ENCODE data around the gene ERAP2. TPM values are rescaled to one million over a fixed set of nuclear protein-coding genes. Genes with fewer than 3 reads are reported as not detected.

ERAP2 gene
- polyA plus RNA-seq, 1 donor from 2014 or later, result not detected

DNA sequence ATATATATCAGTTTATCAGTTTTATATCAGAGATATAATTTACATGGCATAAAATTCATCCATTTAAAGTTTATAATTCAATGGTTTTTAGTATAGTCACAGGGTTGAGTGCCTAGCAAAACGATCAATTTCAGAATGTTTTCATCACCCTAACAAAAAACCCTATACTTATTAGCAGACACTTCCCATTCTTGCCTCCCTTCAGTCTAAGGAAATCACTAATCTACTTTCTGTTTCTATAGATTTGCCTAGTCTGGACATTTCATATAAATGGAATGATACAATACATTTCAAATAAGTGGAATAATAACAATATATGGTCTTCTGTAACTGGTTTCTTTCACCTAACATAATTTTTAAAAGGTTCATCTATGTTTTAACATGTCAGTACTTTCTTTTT lies 50.0 kb downstream of the ERAP2 start:
- Histone ChIP-seq H4K20me1 (ENCODE audit: insufficient read depth) (no peaks in the 10 kb centered on the region), H3F3A (ENCODE audit: insufficient read depth, low read length, poor library complexity, severe bottlenecking) (no peaks in the 10 kb centered on the region), H3K9me3 (ENCODE audit: low read length) (no peaks in the 10 kb centered on the region), H3K79me2 (replicated peaks; ENCODE audit: insufficient read depth, low read length) (peaks cover 5% of the 10 kb centered on the region), H3K4me2 (ENCODE audit: low read length) (no peak overlapping the region), H3K9ac (ENCODE audit: low read length) (no peak overlapping the region), H3K36me3 (ENCODE audit: insufficient read depth, low read length) (no peaks in the 10 kb centered on the region), H3K4me3 (ENCODE audit: low read length) (no peak overlapping the region), H3K27ac (ENCODE audit: low read length) (no peak overlapping the region), H3K27me3 (ENCODE audit: insufficient read depth, low read depth, low read length) (no peaks in the 10 kb centered on the region), H3K9me2 (ENCODE audit: insufficient read depth, low read length) (no peaks in the 10 kb centered on the region), H2AFZ (ENCODE audit: low read depth, low read length) (no peak overlapping the region)
- no peak for TF ChIP-seq SMC3 (conservative IDR thresholded peaks at IDR 0.05; ENCODE audit: poor library complexity)
- TF ChIP-seq TAF1 (IDR thresholded peaks at IDR 0.05; ENCODE audit: low read depth), result no peak

DNA sequence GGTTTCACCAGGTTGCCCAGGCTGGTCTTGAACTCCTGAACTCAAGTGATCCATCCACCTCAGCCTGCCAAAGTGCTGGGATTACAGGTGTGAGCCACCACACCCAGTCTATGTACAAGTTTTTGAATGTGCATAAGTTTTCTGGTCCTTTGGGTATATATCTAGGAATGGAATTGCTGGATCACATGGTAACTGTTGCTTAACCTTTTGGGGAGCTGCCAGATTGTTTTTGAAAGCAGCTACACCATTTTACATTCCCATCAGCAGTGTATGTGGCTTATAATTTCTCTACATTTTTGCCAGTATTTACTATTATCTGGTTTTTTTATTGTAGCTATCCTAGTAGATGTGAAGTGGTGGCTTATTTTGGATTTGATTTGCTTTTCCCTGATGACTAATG lies 50.7 kb downstream of the ERAP2 start:
- Histone ChIP-seq H3K4me2 (ENCODE audit: low read length) (no peak overlapping the region), H4K20me1 (ENCODE audit: insufficient read depth) (no peaks in the 10 kb centered on the region), H3K27me3 (ENCODE audit: insufficient read depth, low read depth, low read length) (no peaks in the 10 kb centered on the region), H3K36me3 (ENCODE audit: insufficient read depth, low read length) (no peaks in the 10 kb centered on the region), H3K9me3 (ENCODE audit: low read length) (no peaks in the 10 kb centered on the region), H3K27ac (ENCODE audit: low read length) (no peak overlapping the region), H3K79me2 (replicated peaks; ENCODE audit: insufficient read depth, low read length) (peaks cover 5% of the 10 kb centered on the region), H3K9ac (ENCODE audit: low read length) (no peak overlapping the region), H3F3A (ENCODE audit: insufficient read depth, low read length, poor library complexity, severe bottlenecking) (no peaks in the 10 kb centered on the region), H3K4me3 (ENCODE audit: low read length) (no peak overlapping the region), H3K9me2 (ENCODE audit: insufficient read depth, low read length) (no peaks in the 10 kb centered on the region), H2AFZ (ENCODE audit: low read depth, low read length) (no peak overlapping the region)
- TF ChIP-seq MXI1 (conservative IDR thresholded peaks at IDR 0.05; ENCODE audit: poor library complexity, severe bottlenecking) (no peak), EP300 (conservative IDR thresholded peaks at IDR 0.05; ENCODE audit: poor library complexity, severe bottlenecking) (no peak), POLR2AphosphoS5 (IDR thresholded peaks at IDR 0.05) (no peak), EZH2 (IDR thresholded peaks at IDR 0.05; ENCODE audit: borderline replicate concordance, insufficient read depth, low read length, poor library complexity, severe bottlenecking) (no peak), RAD21 (conservative IDR thresholded peaks at IDR 0.05) (no peak), SMC3 (conservative IDR thresholded peaks at IDR 0.05; ENCODE audit: poor library complexity) (no peak), TAF1 (IDR thresholded peaks at IDR 0.05; ENCODE audit: low read depth) (no peak)
- TF ChIP-seq, protein P1, sequence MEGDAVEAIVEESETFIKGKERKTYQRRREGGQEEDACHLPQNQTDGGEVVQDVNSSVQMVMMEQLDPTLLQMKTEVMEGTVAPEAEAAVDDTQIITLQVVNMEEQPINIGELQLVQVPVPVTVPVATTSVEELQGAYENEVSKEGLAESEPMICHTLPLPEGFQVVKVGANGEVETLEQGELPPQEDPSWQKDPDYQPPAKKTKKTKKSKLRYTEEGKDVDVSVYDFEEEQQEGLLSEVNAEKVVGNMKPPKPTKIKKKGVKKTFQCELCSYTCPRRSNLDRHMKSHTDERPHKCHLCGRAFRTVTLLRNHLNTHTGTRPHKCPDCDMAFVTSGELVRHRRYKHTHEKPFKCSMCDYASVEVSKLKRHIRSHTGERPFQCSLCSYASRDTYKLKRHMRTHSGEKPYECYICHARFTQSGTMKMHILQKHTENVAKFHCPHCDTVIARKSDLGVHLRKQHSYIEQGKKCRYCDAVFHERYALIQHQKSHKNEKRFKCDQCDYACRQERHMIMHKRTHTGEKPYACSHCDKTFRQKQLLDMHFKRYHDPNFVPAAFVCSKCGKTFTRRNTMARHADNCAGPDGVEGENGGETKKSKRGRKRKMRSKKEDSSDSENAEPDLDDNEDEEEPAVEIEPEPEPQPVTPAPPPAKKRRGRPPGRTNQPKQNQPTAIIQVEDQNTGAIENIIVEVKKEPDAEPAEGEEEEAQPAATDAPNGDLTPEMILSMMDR (IDR thresholded peaks at IDR 0.05; ENCODE audit: poor library complexity, severe bottlenecking), result no peak
- TF ChIP-seq, protein P2, sequence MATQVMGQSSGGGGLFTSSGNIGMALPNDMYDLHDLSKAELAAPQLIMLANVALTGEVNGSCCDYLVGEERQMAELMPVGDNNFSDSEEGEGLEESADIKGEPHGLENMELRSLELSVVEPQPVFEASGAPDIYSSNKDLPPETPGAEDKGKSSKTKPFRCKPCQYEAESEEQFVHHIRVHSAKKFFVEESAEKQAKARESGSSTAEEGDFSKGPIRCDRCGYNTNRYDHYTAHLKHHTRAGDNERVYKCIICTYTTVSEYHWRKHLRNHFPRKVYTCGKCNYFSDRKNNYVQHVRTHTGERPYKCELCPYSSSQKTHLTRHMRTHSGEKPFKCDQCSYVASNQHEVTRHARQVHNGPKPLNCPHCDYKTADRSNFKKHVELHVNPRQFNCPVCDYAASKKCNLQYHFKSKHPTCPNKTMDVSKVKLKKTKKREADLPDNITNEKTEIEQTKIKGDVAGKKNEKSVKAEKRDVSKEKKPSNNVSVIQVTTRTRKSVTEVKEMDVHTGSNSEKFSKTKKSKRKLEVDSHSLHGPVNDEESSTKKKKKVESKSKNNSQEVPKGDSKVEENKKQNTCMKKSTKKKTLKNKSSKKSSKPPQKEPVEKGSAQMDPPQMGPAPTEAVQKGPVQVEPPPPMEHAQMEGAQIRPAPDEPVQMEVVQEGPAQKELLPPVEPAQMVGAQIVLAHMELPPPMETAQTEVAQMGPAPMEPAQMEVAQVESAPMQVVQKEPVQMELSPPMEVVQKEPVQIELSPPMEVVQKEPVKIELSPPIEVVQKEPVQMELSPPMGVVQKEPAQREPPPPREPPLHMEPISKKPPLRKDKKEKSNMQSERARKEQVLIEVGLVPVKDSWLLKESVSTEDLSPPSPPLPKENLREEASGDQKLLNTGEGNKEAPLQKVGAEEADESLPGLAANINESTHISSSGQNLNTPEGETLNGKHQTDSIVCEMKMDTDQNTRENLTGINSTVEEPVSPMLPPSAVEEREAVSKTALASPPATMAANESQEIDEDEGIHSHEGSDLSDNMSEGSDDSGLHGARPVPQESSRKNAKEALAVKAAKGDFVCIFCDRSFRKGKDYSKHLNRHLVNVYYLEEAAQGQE (IDR thresholded peaks at IDR 0.05; ENCODE audit: borderline replicate concordance), result no peak
